Measurements from ENCODE around the gene FOXL2NB.

FOXL2NB gene

GRCh38 chr3:138984816-138985215 is 37.8 kb downstream of the FOXL2NB start:
- Histone ChIP-seq H3K27ac (no peak overlapping the region), H2AFZ (no peak overlapping the region), H3K4me3 (ENCODE audit: low read depth, low read length) (no peak overlapping the region), H3K9me3 (ENCODE audit: control insufficient read depth, low read length) (no peaks in the 10 kb centered on the region), H3K4me2 (ENCODE audit: low read length) (no peak overlapping the region), H3K9ac (no peak overlapping the region), H3K36me3 (ENCODE audit: control insufficient read depth, insufficient read depth, low read length) (no peaks in the 10 kb centered on the region), H3K27me3 (ENCODE audit: control insufficient read depth, insufficient read depth, low read length) (no peaks in the 10 kb centered on the region), H3K79me2 (no peaks in the 10 kb centered on the region), H3K4me1 (peaks cover 13% of the 10 kb centered on the region)
- no peak for TF ChIP-seq CTCF (IDR thresholded peaks at IDR 0.05)

- Histone ChIP-seq H2AFZ (no peak overlapping the region), H3K27me3 (ENCODE audit: control insufficient read depth, insufficient read depth, low read length) (no peaks in the 10 kb centered on the region), H3K79me2 (no peaks in the 10 kb centered on the region), H3K36me3 (ENCODE audit: control insufficient read depth, insufficient read depth, low read length) (no peaks in the 10 kb centered on the region), H3K27ac (no peak overlapping the region), H3K4me2 (ENCODE audit: low read length) (no peak overlapping the region), H3K4me1 (peaks cover 6% of the 10 kb centered on the region), H3K9ac (no peak overlapping the region), H3K4me3 (ENCODE audit: low read depth, low read length) (no peak overlapping the region), H3K9me3 (ENCODE audit: control insufficient read depth, low read length) (no peaks in the 10 kb centered on the region)
- no peak for TF ChIP-seq CTCF (IDR thresholded peaks at IDR 0.05)
Observed at GRCh38 chr3:138985932-138986331, 38.9 kb downstream of the FOXL2NB start.

GRCh38 chr3:138987181-138987580 is 40.2 kb downstream of the FOXL2NB start:
- Histone ChIP-seq H3K9me3 (ENCODE audit: control insufficient read depth, low read length) (no peaks in the 10 kb centered on the region), H3K9ac (no peak overlapping the region), H3K36me3 (ENCODE audit: control insufficient read depth, insufficient read depth, low read length) (no peaks in the 10 kb centered on the region), H3K4me3 (ENCODE audit: low read depth, low read length) (no peak overlapping the region), H3K79me2 (no peaks in the 10 kb centered on the region), H3K27ac (no peak overlapping the region), H2AFZ (no peak overlapping the region), H3K27me3 (ENCODE audit: control insufficient read depth, insufficient read depth, low read length) (no peaks in the 10 kb centered on the region), H3K4me1 (no peaks in the 10 kb centered on the region), H3K4me2 (ENCODE audit: low read length) (no peak overlapping the region)
- no peak for TF ChIP-seq CTCF (IDR thresholded peaks at IDR 0.05)

- no peak overlapping the region for H3K4me2 ChIP-seq (ENCODE audit: low read length)
- H3K4me3 ChIP-seq (ENCODE audit: low read depth, low read length), result no peak overlapping the region
- H3K9me3 ChIP-seq (ENCODE audit: control insufficient read depth, low read length), result no peaks in the 10 kb centered on the region
- no peaks in the 10 kb centered on the region for H3K36me3 ChIP-seq (ENCODE audit: control insufficient read depth, insufficient read depth, low read length)
- no peak overlapping the region for H3K27ac ChIP-seq
- no peak overlapping the region for H3K9ac ChIP-seq
- no peaks in the 10 kb centered on the region for H3K79me2 ChIP-seq
- H3K27me3 ChIP-seq (ENCODE audit: control insufficient read depth, insufficient read depth, low read length), result no peaks in the 10 kb centered on the region
- no peak for TF ChIP-seq CTCF (IDR thresholded peaks at IDR 0.05)
- H3K4me1 ChIP-seq, result no peaks in the 10 kb centered on the region
- H2AFZ ChIP-seq, result no peak overlapping the region
Observed at GRCh38 chr3:138995706-138996105, 48.7 kb downstream of the FOXL2NB start.
